ENCODE data around the gene CLINT1. TPM values are rescaled to one million over a fixed set of nuclear protein-coding genes. Genes with fewer than 3 reads are reported as not detected.

CLINT1 gene
- total and polyA plus RNA-seq, 9 of the 15 experiments (the other 6 are each of a cell fraction or from before 2014, with no cell fraction given), result 23.6 to 125 (median 71.4) TPM

- no peak for TF ChIP-seq IRF2 (CRISPR knock-in tag; IDR thresholded peaks at IDR 0.05)
- TF ChIP-seq BRD4 (IDR thresholded peaks at IDR 0.05), result no peak
- no peak for TF ChIP-seq GMEB1 (CRISPR knock-in tag; IDR thresholded peaks at IDR 0.05)
- no peak for TF ChIP-seq ZNF41 (CRISPR knock-in tag; conservative IDR thresholded peaks at IDR 0.05)
- no peak for TF ChIP-seq ETV5 (CRISPR knock-in tag; IDR thresholded peaks at IDR 0.05; ENCODE audit: low read depth)
- no peak for TF ChIP-seq MYNN (IDR thresholded peaks at IDR 0.05)
- TF ChIP-seq MYNN (CRISPR knock-in tag; IDR thresholded peaks at IDR 0.05), result no peak
- TF ChIP-seq NEUROD1 (IDR thresholded peaks at IDR 0.05; ENCODE audit: borderline replicate concordance, low read depth, low read length, partially characterized antibody), result no peak
Measured at GRCh38 chr5:157756122-157756521, 102.8 kb downstream of the CLINT1 start (continued).

GRCh38 chr5:157750320-157750719 is 108.6 kb downstream of the CLINT1 start:
- no peak overlapping the region for H2AFZ ChIP-seq (ENCODE audit: low read depth, low read length)
- no peaks in the 10 kb centered on the region for H3K9me3 ChIP-seq (replicated peaks; ENCODE audit: control insufficient read depth, insufficient read depth, low read depth, low read length)
- CTCF ChIA-PET (ENCODE audit: low intra/inter-chr PET ratio), result no interaction called here
- no peak overlapping the region for H3K4me2 ChIP-seq (ENCODE audit: insufficient read depth, low read length)
- H3K9ac ChIP-seq (ENCODE audit: insufficient read depth in 1 of 2, low read depth in 2 of 2, low read length in 2 of 2), result no peak overlapping the region
- no peak for ATAC-seq
- 92% methylated on average over 1 of the region's 1 CpG for WGBS (ENCODE audit: insufficient coverage, low coverage, missing lambda C conversion rate)
- 0 out of 3 replicates have a peak, but pooled peaks cover 3% of the 10 kb centered on the region for H3K79me2 ChIP-seq (ENCODE audit: control insufficient read depth, insufficient read depth, low read length)
- H4K20me1 ChIP-seq (replicated peaks; ENCODE audit: control insufficient read depth, insufficient read depth, low read length), result no peaks in the 10 kb centered on the region
- in situ Hi-C loops (cut with MboI), result no loop called here
- no peak overlapping the region for H3K4me3 ChIP-seq
- FAIRE-seq, result no peak
- H3K36me3 ChIP-seq (ENCODE audit: control insufficient read depth, insufficient read depth, low read length), result peaks cover 18% of the 10 kb centered on the region; the same call in 1 of the 3 replicates
- DNase-seq (ENCODE audit: extremely low read depth in 1 of 4, low spot score in 3 of 4), result no peak
- TF ChIP-seq MIER1 (IDR thresholded peaks at IDR 0.05; ENCODE audit: low read depth) (no peak), PTRF (tag; IDR thresholded peaks at IDR 0.05) (no peak), CBX1 (IDR thresholded peaks at IDR 0.05; ENCODE audit: low read depth) (no peak), IRF1 (CRISPR knock-in tag; IDR thresholded peaks at IDR 0.05; ENCODE audit: borderline replicate concordance) (no peak), ILF3 (IDR thresholded peaks at IDR 0.05; ENCODE audit: borderline replicate concordance) (no peak), WHSC1 (IDR thresholded peaks at IDR 0.05; ENCODE audit: low read length) (no peak), TCF7 (IDR thresholded peaks at IDR 0.05; ENCODE audit: borderline replicate concordance) (no peak), TAF9B (IDR thresholded peaks at IDR 0.05; ENCODE audit: partially characterized antibody) (no peak), JUN (IDR thresholded peaks at IDR 0.05; ENCODE audit: borderline replicate concordance, low read depth, low read length) (no peak), JUN (CRISPR knock-in tag; IDR thresholded peaks at IDR 0.05; ENCODE audit: borderline replicate concordance) (no peak), GTF2A2 (tag; IDR thresholded peaks at IDR 0.05) (no peak)
- no peaks in the 10 kb centered on the region for H3K27me3 ChIP-seq (ENCODE audit: control insufficient read depth in 2 of 2, insufficient read depth in 2 of 2, low read length in 2 of 2)
- H3K27ac ChIP-seq (ENCODE audit: extremely low read depth, low read depth, low read length), result no peak overlapping the region
- POLR2A ChIA-PET, result no interaction called here
- H3K9me1 ChIP-seq (ENCODE audit: control insufficient read depth, insufficient read depth, low read length), result no peaks in the 10 kb centered on the region
- H3K4me1 ChIP-seq (replicated peaks in 1 of 2; ENCODE audit: control insufficient read depth in 2 of 2, insufficient read depth in 2 of 2, low read length in 2 of 2), result peaks cover 4 to 10% of the 10 kb centered on the region in 2 experiments; a peak in 3 of 5 replicates
- BruUV-seq (replicated peaks), result no TSS peak
- intact Hi-C loops (cut with micrococcal nuclease), result no loop called here

All from K562 (cell line).